LNCaP clone FGC (cell line): ENCODE measurements around the gene NFIA.

Experiments
- DNase-seq: peaks from one replicate; pipeline ENCODE4 v3.0.0-alpha.2; 2011; ENCODE audit warnings: low read depth
- H3K4me3 ChIP-seq: 2 replicates; pipeline ENCODE4 v1.5.1; 2011; ENCODE audit warnings: mild to moderate bottlenecking, low read depth, low read length, control low read depth
- CTCF ChIP-seq: IDR thresholded peaks from 2 replicates; pipeline ENCODE4 v1.5.1; 2012; ENCODE audit warnings: mild to moderate bottlenecking; ENCODE audit not compliant: control insufficient read depth, insufficient read depth; ENCODE audit errors: extremely low read depth

The NFIA gene

GRCh38 chr1:61352845-61353435 lies 270.6 kb downstream of the NFIA start:
- no peak for DNase-seq
- H3K4me3 ChIP-seq = no peak overlapping the region; the same call in 1 of the 2 replicates
- TF ChIP-seq CTCF = no peak

GRCh38 chr1:61353797-61354406 lies 271.5 kb downstream of the NFIA start:
- TF ChIP-seq CTCF = no peak
- no peak overlapping the region for H3K4me3 ChIP-seq
- DNase-seq = peak; percentile 52

GRCh38 chr1:61356016-61356415 lies 273.7 kb downstream of the NFIA start:
- DNase-seq = no peak
- TF ChIP-seq CTCF = no peak
- H3K4me3 ChIP-seq = no peak overlapping the region

GRCh38 chr1:61356995-61357394 lies 274.6 kb downstream of the NFIA start:
- TF ChIP-seq CTCF = no peak
- H3K4me3 ChIP-seq = no peak overlapping the region

GRCh38 chr1:61357539-61357938 lies 275.2 kb downstream of the NFIA start:
- TF ChIP-seq CTCF = no peak
- H3K4me3 ChIP-seq = no peak overlapping the region
- no peak for DNase-seq

More at GRCh38 chr1:61356995-61357394, 274.6 kb downstream of the NFIA start:
- DNase-seq = no peak

GRCh38 chr1:61358770-61359455 lies 276.6 kb downstream of the NFIA start:
- no peak overlapping the region for H3K4me3 ChIP-seq
- no peak for DNase-seq

More at GRCh38 chr1:61358770-61359455, 276.6 kb downstream of the NFIA start:
- TF ChIP-seq CTCF = no peak
